ENCODE results near the gene RASA3.

DNA sequence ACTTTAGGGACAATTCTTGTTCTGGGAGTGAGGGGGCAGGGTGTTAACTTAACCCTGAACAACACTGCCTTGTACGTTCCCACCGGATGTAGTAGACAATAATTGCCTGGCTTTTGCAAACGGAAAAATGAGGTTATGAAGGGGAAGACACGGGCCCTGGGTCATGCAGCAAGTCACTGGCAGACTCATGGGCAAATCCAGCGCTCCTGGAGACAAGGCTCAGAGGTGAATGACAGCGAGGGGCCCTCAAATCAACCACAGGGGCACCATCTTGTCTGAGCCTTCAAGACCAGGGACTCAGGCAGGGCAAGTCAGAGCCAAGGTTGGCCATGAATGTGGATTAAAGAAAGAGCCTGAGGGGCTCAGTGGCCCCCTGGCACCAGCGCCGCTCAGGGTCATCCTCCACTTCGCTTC, 2.8 kb downstream of the RASA3 start:
- TF ChIP-seq, protein P1, sequence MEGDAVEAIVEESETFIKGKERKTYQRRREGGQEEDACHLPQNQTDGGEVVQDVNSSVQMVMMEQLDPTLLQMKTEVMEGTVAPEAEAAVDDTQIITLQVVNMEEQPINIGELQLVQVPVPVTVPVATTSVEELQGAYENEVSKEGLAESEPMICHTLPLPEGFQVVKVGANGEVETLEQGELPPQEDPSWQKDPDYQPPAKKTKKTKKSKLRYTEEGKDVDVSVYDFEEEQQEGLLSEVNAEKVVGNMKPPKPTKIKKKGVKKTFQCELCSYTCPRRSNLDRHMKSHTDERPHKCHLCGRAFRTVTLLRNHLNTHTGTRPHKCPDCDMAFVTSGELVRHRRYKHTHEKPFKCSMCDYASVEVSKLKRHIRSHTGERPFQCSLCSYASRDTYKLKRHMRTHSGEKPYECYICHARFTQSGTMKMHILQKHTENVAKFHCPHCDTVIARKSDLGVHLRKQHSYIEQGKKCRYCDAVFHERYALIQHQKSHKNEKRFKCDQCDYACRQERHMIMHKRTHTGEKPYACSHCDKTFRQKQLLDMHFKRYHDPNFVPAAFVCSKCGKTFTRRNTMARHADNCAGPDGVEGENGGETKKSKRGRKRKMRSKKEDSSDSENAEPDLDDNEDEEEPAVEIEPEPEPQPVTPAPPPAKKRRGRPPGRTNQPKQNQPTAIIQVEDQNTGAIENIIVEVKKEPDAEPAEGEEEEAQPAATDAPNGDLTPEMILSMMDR (IDR thresholded peaks at IDR 0.05) = no peak
- no peak for TF ChIP-seq POLR2A (IDR thresholded peaks at IDR 0.05)

All from gastroesophageal sphincter (tissue), 3 donors.